HG03342 (cell line): ENCODE results near the gene BLID.

Experiments used
- ATAC-seq: cut with Tn5 transposase; IDR thresholded peaks from one replicate; pipeline ENCODE4 v1.9.1; 2021; ENCODE audit warnings: mild to moderate bottlenecking, moderate library complexity; ENCODE audit not compliant: unreplicated experiment

BLID gene

DNA sequence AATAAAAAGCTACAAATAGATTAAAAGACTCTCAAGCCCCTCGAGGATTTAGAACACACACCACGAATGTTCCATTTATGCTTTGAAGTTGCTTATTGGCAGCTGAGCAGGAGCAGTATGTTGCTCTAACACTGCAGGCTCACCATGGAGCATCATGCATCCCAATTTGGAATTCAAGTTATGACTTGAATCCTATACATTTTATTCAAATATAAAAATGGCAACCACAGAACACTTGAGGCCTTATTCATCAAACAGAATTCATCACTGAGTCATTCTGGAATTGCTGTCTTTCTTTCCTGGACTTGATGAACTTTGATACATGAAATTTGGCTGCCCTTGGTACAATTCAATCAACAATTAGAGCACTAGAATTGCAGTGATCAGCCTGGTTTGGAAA, 24.5 kb upstream of the BLID start:
- ATAC-seq = no peak

DNA sequence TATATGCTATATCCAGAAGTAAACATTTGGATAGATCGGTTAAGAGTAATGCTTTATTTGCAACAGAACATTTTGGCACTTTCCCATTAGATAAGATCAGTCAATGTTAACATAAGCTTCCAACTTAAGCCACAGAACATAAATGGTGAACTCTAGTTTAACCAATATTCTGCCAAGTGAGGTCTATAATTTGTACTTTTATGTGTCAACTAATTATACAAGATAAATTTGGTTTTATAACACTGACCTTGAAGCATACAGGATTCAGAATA, 23.5 kb upstream of the BLID start:
- no peak for ATAC-seq

DNA sequence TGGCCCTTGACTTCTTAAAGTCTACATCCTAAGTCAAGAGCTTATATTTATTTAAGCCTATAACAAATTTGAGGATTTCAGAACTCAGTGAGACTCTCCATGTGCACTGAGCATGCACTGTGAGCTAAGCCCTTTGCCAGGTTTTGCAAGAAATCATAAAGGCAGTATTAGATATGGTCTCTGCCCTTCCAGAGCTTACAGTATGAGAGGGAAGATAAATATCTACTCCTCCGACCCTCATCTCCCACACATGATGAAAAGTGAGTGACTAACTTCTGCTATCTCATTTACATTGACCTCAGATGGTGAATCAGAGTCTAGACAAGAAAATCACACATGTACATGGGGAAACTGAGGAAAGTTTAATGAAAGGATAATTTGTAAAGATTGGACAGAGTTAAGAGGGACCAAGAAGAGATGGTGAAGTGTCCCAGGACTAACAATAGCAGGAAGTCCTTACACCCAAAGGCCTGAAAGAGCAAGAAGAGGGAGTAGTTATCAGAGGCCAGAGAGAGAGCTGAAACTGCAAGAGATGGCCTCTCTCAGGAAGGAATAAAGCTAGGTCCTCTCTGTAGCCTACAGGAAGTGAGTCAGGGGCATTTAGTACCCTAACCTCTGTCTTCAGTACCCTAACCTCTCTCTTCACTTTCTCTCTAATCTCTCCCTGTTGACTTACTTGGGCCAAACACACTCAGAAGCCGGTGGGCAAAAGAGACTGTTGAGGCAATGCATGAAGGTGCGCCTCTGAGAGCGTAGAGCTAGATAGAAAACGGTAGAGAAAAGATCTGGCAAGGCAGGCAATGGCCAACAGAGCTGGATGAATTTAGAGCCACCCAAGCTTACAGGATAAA, 23.0 kb upstream of the BLID start:
- no peak for ATAC-seq

DNA sequence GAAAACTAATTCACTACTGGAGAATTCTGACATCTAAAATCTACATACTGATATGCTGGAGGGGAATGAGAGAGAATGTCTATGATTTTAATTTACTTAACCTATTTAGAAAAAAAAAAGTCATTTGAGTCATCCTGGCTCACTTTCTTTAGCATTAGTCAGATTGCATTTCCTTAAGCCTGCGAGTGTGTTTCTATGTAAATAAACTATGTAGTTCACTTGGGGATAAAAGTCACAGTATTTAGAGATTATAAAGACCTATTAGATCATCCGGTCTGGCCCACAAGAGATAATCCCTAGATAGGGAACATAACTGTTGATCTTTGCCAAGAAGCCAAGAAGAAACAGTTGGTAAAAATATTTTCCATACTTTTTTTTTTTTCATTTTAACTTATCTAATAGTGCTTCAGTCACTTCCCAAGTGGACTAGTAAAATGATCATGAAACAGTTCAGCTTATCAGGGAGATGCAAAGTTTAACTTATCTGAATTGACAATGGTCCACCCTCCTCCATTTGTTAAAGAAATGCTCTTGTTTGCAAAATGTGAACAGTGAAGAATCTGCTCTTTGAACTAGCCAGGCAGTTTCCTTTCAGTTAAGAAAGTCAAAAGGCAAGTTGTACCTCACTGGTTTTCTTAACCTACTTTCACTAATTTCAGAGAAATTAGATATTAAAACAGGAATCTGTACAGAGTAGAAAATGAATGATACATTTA, 21.2 kb upstream of the BLID start:
- ATAC-seq = no peak

DNA sequence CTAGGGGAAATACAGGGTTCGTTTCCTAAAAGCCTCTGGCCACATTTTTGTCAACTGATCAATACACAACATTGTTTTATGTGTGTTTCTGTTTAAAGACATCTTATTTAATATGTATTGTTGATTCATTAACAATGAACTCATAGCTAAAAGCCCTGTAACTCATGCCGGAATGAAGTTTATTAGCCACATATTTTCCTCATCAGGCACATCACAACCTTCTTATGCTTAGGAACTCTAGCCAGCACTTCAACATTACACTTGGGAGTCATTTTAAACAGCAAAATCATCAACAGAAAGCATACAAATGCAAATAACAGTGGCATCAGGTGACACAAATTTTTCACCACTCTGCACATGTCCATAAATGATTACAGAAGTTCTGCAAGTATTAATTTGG, 15.1 kb upstream of the BLID start:
- no peak for ATAC-seq

DNA sequence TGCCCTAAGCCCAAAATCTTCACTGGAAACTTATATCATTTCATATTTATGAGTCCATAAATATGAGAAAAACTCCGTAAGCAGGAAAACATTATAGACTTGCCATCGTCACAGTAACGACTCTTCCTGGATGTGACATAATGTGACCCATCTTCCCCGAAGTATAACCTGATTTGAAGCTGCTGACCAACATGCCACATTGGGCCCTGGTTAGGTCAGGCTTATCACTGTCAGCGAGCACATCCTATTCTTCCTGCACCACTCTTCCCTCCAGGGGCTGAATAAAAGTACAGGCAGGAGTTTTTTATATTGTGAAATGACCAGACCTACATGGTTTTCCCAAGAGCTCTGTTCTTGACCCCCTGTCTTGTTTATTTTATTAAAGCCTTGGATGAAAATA, 12.1 kb upstream of the BLID start:
- ATAC-seq = no peak

DNA sequence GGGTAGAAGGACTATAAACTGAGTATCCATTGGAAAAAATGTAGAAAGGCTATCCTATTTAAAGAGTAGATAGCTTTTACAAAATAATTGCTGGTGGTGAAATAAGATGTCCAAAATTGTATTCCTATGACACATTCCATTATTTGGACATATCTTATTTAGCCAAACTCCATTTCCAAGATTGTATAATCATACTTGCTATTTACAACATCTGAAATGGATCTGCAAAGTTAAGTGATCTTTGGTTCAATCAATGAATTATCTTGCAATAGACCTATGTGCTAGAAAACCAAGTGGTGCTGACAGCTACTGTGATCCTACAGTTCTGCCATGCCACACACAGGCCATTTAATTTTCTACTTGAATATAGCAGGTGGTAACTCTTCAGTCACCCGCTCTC, 11.0 kb upstream of the BLID start:
- ATAC-seq = no peak

DNA sequence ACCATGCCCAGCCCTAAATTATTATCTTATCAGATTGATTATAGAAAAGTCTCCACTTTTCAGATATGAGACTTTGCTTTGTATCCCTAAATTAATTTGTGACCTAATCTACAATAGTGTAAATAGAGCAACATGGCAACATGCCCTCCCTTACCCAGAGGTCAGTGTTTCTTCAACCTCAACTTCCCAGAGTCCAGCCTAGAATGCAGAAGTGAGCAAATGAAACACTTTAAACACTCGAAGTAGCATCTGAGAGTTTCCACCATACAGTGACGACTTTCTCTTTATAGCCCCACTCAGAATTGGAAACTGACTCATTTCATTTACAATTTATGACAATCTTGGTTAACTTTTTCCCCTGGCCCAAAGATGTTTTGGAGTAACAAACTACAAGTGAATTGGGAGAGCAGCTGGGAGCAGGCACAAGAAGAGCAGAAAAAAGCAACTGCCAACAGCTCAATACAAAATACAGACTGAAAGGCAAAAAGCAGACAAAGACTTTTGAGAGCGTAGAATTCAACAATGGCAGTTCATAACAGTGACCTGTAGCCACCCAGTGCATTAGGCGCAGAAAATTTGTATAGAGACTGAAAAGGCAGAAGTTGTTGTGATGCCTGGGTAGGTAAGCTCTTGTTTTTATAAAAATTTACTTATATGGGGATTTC, 10.1 kb upstream of the BLID start:
- ATAC-seq = no peak

DNA sequence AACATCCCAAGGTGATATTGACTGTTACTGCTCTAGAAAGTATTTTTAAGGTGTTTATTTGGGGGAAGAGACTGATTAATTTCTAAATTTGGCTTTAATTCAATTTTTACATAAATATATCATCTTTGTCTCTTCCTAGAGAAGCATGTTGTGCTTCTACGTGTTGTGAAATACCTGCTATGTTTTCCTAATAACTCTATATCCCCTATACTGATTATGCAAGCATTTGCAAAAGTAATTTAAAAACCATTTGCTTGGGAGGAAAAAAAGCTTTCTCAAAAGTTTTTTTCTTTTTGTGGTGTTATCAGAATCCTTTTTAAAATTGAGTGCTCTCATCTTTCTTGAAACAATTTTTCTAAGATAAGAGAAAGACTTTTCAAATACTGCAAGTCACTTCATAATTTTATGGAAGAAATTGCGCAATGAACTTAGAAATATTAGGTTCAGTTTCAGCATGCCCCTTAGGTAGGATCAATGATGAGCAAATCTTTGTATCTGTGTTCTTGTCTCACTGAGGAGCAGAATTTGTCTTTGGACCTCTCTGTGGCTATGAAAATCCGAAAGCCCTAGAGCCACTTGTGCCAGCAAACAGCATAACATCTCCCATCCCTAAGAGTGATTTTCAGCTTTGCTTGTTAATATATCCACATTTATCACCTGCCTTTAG, 7.4 kb upstream of the BLID start:
- no peak for ATAC-seq

DNA sequence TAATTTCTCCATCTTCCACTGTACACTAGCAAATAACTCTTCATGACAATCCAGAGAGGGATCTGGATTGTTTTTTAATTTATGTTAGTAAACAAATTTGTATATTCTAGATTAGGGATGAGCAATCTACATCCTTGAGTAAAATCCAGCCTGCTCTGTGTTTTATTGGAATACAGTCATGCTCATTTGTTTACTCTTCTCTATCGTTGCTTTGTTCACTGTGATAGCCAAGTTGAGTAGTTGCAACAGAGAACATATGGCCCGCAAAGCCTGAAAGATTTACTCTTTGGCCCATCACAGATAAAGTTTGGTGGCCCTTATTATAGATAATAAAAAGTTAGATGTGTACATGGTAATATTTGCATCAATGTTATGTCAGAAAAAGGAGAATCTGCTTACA, 6.2 kb upstream of the BLID start:
- no peak for ATAC-seq

DNA sequence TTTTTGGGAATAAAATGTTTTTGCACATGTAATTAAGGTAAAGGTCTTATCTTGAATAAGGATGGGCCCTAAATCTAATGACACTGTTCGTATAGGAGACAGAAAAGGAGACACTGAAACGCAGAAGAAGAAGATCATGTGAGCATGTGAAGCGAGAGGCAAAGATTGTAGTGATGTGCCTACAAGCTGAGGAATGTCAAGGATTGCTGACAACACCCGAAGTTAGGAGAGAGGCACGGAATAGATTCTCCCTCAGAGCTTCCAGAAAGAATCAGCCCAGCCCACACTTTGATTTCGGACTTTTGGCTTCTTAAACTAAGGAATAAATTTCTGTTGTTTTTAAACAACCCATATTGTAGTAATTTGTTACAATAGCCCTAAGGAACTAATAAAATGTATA, 4.1 kb upstream of the BLID start:
- ATAC-seq = no peak

DNA sequence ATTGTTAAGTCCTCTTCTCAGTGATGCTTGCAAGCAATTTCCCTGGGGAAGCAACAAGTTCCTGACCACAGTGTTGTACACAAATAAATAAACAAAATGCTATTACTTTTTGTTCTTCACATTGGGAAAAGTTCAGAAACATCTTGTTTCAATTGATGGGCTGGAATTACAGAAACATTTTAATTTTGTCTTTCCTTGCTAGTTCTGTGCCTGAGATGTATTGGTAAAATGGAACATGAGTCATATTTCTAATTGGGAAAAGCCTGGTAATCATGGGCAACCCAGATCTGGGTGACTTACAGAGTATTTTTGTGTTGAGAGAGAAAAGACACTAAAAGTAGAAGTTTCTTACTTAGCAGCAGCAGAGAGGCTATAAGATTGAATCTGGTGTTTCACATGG, 576 bp upstream of the BLID start:
- no peak for ATAC-seq

DNA sequence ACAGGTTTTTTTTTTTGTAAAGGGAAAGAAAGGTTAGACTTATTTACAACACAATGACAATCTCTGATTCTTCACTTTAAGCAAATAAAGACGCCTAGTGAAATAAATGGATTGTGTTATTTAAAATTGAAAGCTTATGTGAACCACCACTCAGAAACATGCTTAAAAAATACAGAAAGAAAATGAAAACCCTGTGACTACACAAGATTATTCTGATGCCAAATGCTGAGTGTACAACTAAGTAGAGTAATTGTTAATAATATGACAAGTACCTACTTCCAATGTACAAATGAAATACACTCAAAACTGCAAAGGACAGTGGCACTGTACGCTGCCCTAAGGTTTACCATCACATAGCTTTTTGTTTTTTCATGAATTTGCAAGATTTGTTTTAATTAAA, 1.0 kb downstream of the BLID start:
- ATAC-seq = no peak

DNA sequence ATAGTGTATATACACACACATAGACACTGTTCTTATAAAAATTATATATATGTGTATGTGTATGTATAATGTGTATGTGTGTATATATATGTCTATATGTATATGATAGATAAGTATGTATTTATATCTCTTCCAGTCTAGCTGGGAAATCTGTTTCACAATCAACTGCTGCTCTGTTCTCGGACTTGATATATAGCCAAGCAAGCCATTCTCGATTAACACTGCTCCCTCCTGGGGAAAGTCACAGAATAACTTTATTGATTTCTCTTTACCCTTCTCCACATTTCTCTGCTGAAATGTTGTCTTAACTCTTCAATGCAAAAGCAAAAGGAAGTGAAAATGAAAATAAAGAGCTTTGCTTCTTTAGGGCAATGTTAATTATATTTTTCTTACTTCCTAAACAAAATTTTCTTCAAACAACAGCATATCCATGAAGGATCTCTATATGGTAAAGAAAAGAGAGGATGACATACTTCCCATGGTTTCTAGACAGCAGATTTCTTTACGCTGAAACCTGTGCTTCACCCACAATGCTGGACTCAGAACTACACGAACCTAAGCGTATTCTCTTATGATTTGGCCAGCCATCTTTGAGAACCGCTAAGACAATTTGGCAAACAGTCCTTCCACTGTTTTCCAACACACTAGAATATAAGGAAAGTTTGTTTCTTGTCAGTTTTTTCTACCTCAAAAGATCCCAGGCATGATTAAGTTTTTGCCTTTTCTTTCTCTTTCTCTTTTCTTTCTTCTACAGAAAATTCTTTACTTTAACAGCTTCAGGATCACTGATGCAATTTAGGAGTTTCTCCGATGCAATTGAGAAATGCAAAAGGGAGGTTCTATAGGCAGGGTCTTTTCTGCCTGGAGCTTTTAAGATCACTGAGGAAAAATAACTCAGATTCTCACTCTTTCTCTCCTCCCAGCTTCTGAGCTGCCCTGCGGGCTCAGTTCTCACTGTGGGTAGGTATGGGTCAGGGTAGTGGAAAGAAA, 1.9 kb downstream of the BLID start:
- no peak for ATAC-seq

DNA sequence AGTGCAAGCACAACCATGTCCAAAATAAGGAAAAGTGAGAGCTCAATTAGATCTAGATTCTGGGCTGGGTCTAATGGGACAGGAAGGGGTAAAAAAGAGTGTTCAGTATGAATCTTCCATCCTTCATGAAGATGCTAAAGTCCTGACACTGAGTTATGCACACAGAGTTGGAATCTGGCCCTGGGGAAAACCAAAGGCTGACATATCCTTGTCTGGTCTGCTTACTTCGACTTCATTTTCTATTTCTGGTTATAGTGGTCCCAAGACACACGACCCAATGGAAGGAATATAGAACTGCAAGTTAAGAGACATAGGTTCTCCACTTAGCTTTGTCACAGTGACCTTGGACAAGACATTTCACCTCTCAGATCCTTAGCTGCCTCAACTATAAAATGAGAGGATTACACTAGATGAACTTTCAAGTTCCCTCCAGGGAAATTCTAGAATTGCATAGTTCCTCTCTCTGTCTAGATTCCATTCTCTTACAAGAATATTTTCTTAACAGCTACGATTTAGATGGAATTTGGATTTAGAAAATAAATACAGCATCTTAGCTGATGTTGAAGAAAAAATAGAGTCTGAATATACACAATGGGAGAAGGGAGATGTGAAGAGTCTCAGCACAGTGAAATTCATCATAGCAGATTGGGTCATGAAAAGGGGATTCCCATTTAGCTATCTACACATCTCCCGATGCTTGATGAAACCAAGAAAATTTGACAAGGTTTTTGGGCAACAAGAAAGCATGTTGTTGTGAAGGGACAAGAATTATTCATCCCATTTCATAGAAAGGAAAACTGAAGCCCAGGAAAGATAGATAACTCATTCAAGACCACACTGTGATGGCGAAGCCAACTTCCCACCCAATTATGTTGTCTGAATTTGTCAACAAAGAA, 3.3 kb downstream of the BLID start:
- no peak for ATAC-seq

DNA sequence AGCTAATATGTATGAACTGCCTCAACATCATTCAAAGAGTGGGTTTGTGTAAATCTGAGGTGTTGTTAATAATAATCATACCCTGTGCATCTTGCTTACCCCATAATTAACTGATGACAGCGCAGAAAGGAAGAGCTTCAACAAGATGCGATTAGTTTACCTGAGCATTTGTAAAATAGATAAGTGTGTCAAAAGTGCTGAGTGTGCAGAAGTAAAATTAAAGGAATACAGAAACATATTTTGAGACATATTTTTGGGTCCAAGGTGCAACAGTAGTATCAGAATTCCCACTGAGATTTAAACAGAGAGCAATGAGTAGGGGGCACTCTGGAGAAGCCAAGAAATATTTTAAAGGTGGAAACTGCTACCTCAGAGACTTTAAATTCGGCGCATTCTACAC, 6.1 kb downstream of the BLID start:
- no peak for ATAC-seq

DNA sequence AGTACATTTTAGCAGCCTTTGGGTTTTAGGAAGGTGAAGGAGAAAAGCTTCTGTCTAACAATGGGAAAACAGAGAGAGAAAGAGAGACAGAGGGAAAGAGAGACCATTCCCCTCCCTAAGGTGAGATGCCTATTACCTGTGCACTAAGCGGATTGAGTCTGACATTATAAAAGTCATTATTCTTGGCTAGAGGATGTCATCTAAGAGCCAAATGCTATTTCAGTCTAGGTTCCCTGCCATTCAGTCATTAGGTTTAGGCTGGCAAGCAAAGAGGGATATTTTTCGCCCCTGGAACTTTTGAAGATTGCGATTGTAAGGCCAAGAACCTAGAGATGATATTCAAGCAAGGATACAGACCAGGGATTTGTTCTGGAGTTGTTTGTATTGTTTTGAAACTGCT, 7.2 kb downstream of the BLID start:
- no peak for ATAC-seq

DNA sequence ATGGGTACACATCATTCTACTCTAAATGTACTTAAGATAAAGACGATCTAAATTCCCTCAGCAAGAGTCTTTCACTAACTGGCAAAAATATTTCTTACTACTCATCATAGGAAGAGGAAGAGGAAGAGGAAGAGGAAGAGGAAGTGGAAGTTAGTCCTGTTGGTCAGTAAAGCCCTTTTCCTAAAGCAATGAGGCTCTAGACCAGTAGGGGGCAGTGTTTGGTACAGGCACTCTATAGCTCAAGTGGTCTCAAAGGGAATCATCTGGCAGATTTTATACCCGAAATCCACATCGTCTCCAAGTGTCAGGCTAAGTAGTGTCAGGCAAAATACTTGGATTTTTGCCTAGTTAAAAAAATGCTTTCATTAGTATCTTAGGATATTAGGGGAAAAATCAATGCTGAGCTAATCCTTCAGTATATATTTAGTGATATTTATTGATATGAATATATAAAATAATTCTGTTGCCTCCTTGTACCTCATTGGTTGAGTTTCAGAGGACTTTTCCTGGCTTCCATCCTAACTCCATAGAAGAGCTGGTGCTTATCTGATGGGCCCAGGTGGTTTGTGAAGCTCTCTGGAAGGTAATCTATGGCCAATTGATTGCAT, 7.7 kb downstream of the BLID start:
- ATAC-seq = no peak

DNA sequence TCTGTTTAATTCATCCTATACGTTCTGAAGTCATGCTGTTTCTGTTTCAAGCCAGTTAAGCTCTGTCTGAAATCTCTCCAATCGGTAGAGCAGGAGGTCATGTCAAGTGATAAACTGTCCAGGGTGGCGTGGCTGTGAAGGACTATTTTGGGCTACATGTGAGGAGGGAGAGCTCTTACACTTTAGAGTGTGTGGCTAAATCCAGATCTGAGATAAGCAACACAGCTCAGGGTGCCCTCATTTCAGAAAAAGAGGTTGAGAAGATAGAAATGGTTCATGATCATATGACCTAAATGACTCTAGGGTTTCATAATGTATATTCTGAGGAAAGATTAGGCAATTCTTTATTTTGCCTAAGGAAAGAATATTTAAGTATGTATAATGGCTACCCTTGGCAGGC, 8.4 kb downstream of the BLID start:
- no peak for ATAC-seq
